Hepatic stellate cell (primary cell): ENCODE measurements around the gene SSR4.

Source experiments
- DNase-seq: peaks from one replicate; pipeline ENCODE4 v3.0.0; 2011; ENCODE audit warnings: low spot score

The SSR4 gene

GRCh38 chrX:153781428-153782047, 12.9 kb upstream of the SSR4 start:
- DNase-seq, result no peak

GRCh38 chrX:153782313-153782712, 12.2 kb upstream of the SSR4 start:
- no peak for DNase-seq

- DNase-seq, result no peak
Observed at GRCh38 chrX:153782871-153783270, 11.6 kb upstream of the SSR4 start.

GRCh38 chrX:153783378-153784013, 11.0 kb upstream of the SSR4 start:
- DNase-seq, result no peak

GRCh38 chrX:153784325-153784967, 10.0 kb upstream of the SSR4 start:
- DNase-seq, result no peak

GRCh38 chrX:153786669-153787068, 7.8 kb upstream of the SSR4 start:
- DNase-seq, result no peak

- no peak for DNase-seq
Observed at GRCh38 chrX:153789654-153790053, 4.8 kb upstream of the SSR4 start.

GRCh38 chrX:153791104-153791852, 3.2 kb upstream of the SSR4 start:
- DNase-seq, result no peak

- no peak for DNase-seq
Observed at GRCh38 chrX:153792368-153792767, 2.1 kb upstream of the SSR4 start.

GRCh38 chrX:153793291-153793690, 1.2 kb upstream of the SSR4 start:
- DNase-seq, result no peak

GRCh38 chrX:153794897-153795816, 689 bp downstream of the SSR4 start:
- DNase-seq, result peak; percentile 41

- DNase-seq, result no peak
Observed at GRCh38 chrX:153797415-153798015, 3.0 kb downstream of the SSR4 start.

- no peak for DNase-seq
Observed at GRCh38 chrX:153799326-153799725, 4.9 kb downstream of the SSR4 start.

GRCh38 chrX:153800177-153800722, 5.8 kb downstream of the SSR4 start:
- no peak for DNase-seq

- DNase-seq, result no peak
Observed at GRCh38 chrX:153800746-153801145, 6.3 kb downstream of the SSR4 start.

GRCh38 chrX:153801669-153802068, 7.2 kb downstream of the SSR4 start:
- no peak for DNase-seq

- no peak for DNase-seq
Observed at GRCh38 chrX:153802513-153803045, 8.1 kb downstream of the SSR4 start.

GRCh38 chrX:153803211-153804099, 9.0 kb downstream of the SSR4 start:
- no peak for DNase-seq

GRCh38 chrX:153804100-153804595, 9.7 kb downstream of the SSR4 start:
- no peak for DNase-seq

GRCh38 chrX:153804621-153805020, 10.2 kb downstream of the SSR4 start:
- no peak for DNase-seq
